ENCODE results near the gene EGFLAM.

Gene EGFLAM

DNA sequence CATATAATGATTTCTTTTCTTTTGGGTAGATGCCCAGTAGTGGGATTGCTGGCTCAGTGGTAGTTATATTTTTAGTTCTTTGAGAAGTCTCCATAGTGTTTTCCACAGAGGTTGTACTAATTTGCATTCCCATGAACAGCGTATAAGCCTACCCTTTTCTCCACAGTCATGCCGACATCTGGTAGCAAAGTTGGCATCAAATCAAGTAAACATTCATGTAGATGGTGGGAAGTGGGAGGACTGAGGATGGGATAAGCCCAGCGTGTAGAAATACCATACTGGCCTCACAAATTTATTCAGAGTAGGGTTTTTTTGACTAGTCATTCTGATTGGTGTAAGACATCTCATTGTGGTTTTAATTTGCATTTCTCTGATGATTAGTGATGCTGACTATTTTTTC is 115.4 kb downstream of the EGFLAM start:
- no peak for DNase-seq
- H3K9me3 ChIP-seq: no peaks in the 10 kb centered on the region
- no peaks in the 10 kb centered on the region for H3K27me3 ChIP-seq
- H3K4me3 ChIP-seq (ENCODE audit: low read depth, low read length): no peak overlapping the region
- no peak for TF ChIP-seq CTCF (IDR thresholded peaks at IDR 0.05; ENCODE audit: low read depth, low read length)
- no peaks in the 10 kb centered on the region for H3K36me3 ChIP-seq
- H3K4me1 ChIP-seq: no peaks in the 10 kb centered on the region

DNA sequence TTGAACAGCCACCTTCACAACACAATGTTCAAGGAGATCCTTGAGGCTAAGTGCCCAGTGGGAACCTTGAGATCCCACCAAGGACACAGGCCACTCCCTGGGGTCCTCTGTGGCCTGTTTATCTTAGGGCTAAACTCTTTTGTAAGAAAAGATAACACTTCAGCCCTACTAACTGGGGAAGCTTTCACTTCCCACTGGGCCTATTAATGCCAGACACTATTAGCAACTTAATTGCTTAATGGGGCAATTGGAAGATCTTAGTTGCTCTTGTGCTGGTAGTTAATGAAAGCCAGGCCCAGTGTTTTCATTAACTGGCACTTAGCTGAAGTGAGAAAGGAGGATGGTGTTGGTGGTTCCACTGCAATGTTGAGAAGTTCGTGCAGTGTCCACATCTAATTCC is 117.1 kb downstream of the EGFLAM start:
- no peak overlapping the region for H3K4me3 ChIP-seq (ENCODE audit: low read depth, low read length)
- H3K27me3 ChIP-seq: no peaks in the 10 kb centered on the region
- DNase-seq: no peak
- TF ChIP-seq CTCF (IDR thresholded peaks at IDR 0.05; ENCODE audit: low read depth, low read length): no peak
- no peaks in the 10 kb centered on the region for H3K36me3 ChIP-seq
- no peaks in the 10 kb centered on the region for H3K4me1 ChIP-seq
- H3K9me3 ChIP-seq: no peaks in the 10 kb centered on the region

DNA sequence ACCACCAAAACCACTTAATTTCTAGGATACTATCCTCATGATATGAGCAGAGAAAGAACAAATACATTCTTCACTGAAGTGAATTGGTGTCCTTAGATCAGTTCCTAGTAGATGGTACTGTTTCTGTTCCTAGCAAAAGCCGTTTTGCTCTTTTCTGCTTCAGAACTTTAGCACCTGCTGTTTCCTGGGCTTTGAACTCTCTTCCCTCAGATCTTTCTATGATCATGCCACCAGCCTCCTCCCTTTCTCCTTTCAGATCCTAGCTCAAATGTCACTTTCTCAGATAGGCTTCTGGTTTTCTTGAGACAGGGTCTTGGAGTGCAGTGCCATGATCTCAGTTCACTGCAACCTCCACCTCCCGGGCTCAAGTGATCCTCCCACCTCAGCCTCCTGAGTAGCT is 118.0 kb downstream of the EGFLAM start:
- TF ChIP-seq CTCF (IDR thresholded peaks at IDR 0.05; ENCODE audit: low read depth, low read length): no peak
- no peaks in the 10 kb centered on the region for H3K36me3 ChIP-seq
- H3K4me3 ChIP-seq (ENCODE audit: low read depth, low read length): no peak overlapping the region
- no peak for DNase-seq
- H3K9me3 ChIP-seq: no peaks in the 10 kb centered on the region
- no peaks in the 10 kb centered on the region for H3K27me3 ChIP-seq
- no peaks in the 10 kb centered on the region for H3K4me1 ChIP-seq

DNA sequence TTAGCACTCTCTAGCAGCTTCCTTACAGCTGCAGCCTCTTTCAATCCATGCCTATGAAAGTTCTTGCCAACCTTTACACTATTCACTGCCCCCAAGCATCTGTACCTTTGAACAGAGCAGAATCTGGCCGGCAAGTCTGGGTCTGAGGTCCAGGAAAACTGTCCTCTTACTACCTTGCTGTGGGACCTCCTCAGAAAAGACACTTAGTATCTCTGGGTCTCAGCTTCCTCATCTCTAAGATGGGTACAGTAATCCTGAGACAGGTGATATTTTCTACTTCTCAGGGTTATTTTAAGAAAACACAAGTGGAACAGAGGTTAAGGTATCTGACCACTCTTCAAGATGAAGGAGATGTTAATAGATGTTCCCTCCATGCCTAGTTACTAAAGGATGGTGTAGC is 120.2 kb downstream of the EGFLAM start:
- Histone ChIP-seq H3K4me3 (ENCODE audit: low read depth, low read length) (no peak overlapping the region), H3K9me3 (no peaks in the 10 kb centered on the region), H3K36me3 (no peaks in the 10 kb centered on the region), H3K27me3 (no peaks in the 10 kb centered on the region), H3K4me1 (no peaks in the 10 kb centered on the region)
- no peak for DNase-seq
- TF ChIP-seq CTCF (IDR thresholded peaks at IDR 0.05; ENCODE audit: low read depth, low read length): no peak

DNA sequence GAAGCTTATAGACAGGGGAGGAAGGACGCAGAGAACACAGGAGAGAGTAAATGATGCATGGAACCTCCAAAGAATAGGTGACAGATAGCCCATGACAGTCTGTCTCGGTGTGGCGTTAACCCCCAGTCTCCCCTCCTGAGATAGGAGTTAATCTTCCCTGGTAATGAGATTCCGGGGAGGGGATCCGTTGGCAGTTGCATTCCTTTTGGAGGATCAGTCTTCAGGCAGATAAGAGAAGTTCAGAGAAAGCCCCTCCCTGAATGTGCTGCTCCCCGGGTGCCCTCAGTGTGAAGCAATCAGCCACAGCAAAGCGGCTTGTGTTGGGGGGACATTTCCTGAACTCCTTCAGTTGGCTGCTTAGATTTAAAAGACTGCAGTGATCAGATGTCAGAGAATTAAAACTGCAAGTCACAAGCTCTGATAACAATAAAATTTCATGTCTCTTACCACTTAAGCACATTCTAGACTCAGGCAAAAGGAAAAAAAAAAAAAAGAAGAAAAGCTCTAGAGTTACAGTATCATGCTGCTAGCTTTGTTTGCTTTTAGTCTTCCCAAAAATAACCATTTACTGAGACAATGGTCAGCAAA is 121.1 kb downstream of the EGFLAM start:
- H3K9me3 ChIP-seq: no peaks in the 10 kb centered on the region
- H3K4me1 ChIP-seq: no peaks in the 10 kb centered on the region
- DNase-seq: no peak
- TF ChIP-seq CTCF (IDR thresholded peaks at IDR 0.05; ENCODE audit: low read depth, low read length): no peak
- H3K27me3 ChIP-seq: no peaks in the 10 kb centered on the region
- no peaks in the 10 kb centered on the region for H3K36me3 ChIP-seq
- H3K4me3 ChIP-seq (ENCODE audit: low read depth, low read length): no peak overlapping the region

GRCh38 chr5:38380537-38380936 is 122.2 kb downstream of the EGFLAM start:
- DNase-seq: no peak
- Histone ChIP-seq H3K27me3 (no peaks in the 10 kb centered on the region), H3K9me3 (no peaks in the 10 kb centered on the region), H3K4me3 (ENCODE audit: low read depth, low read length) (no peak overlapping the region), H3K36me3 (no peaks in the 10 kb centered on the region), H3K4me1 (no peaks in the 10 kb centered on the region)
- no peak for TF ChIP-seq CTCF (IDR thresholded peaks at IDR 0.05; ENCODE audit: low read depth, low read length)
